GM21360 (cell line): ENCODE results near the gene CYP1A2.
"Not testable (repeated sequence)": the region's sequence is repeated elsewhere in the genome, so short reads cannot be mapped to it uniquely, and the experiment has no call there.

Source experiments
- ATAC-seq: cut with Tn5 transposase; IDR thresholded peaks from one replicate; pipeline ENCODE4 v1.9.1; 2021; ENCODE audit warnings: mild to moderate bottlenecking, moderate library complexity; ENCODE audit not compliant: unreplicated experiment

CYP1A2 gene

GRCh38 chr15:74776821-74777768 lies 28.4 kb downstream of the CYP1A2 start:
- no peak for ATAC-seq

GRCh38 chr15:74777769-74778598 lies 29.3 kb downstream of the CYP1A2 start:
- no peak for ATAC-seq

GRCh38 chr15:74778599-74778970 lies 29.9 kb downstream of the CYP1A2 start:
- no peak for ATAC-seq

- no peak for ATAC-seq
Observed at GRCh38 chr15:74779162-74779648, 30.6 kb downstream of the CYP1A2 start.

- no peak for ATAC-seq
Observed at GRCh38 chr15:74780523-74781430, 32.1 kb downstream of the CYP1A2 start.

GRCh38 chr15:74781431-74782258 lies 33.0 kb downstream of the CYP1A2 start, which contains the start of gene CSK:
CSK (plus strand) TSS chr15:74782080; CDS start chr15:74798298, 16,218 bp downstream.
- ATAC-seq = peak; percentile 30

- ATAC-seq = no peak
Observed at GRCh38 chr15:74782259-74783071, 33.8 kb downstream of the CYP1A2 start.

GRCh38 chr15:74783072-74783807 lies 34.6 kb downstream of the CYP1A2 start:
- no peak for ATAC-seq

GRCh38 chr15:74783808-74784175 lies 35.1 kb downstream of the CYP1A2 start:
- no peak for ATAC-seq

GRCh38 chr15:74784426-74785193 lies 36.0 kb downstream of the CYP1A2 start:
- ATAC-seq = no peak

- ATAC-seq = no peak
Observed at GRCh38 chr15:74785194-74786032, 36.8 kb downstream of the CYP1A2 start.

- not testable (repeated sequence) for ATAC-seq
Observed at GRCh38 chr15:74786081-74786480, 37.4 kb downstream of the CYP1A2 start.

GRCh38 chr15:74786551-74787165 lies 38.0 kb downstream of the CYP1A2 start:
- no peak for ATAC-seq

- peak; percentile 38 for ATAC-seq
Observed at GRCh38 chr15:74787251-74788041, 38.8 kb downstream of the CYP1A2 start.

- no peak for ATAC-seq
Observed at GRCh38 chr15:74788042-74788682, 39.5 kb downstream of the CYP1A2 start.
